ENCODE results near the gene GUCY2C.

DNA sequence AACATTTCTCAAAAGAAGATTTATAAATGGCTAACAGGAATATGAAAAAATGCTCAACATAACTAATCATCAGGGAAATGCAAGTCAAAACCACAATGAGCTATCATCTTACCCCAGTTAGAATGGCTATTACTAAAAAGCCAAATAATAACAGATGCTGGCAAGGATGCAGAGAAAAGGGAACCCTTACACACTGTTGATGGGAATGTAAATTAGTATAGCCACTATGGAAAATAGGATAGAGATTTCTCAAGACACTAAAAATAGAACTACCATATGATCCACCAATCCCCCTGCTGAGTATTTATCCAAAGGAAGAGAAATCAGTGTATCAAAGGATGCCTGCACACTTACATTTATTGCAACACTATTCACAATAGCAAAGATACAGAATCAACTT lies 58.3 kb downstream of the GUCY2C start:
- TF ChIP-seq, protein P1, sequence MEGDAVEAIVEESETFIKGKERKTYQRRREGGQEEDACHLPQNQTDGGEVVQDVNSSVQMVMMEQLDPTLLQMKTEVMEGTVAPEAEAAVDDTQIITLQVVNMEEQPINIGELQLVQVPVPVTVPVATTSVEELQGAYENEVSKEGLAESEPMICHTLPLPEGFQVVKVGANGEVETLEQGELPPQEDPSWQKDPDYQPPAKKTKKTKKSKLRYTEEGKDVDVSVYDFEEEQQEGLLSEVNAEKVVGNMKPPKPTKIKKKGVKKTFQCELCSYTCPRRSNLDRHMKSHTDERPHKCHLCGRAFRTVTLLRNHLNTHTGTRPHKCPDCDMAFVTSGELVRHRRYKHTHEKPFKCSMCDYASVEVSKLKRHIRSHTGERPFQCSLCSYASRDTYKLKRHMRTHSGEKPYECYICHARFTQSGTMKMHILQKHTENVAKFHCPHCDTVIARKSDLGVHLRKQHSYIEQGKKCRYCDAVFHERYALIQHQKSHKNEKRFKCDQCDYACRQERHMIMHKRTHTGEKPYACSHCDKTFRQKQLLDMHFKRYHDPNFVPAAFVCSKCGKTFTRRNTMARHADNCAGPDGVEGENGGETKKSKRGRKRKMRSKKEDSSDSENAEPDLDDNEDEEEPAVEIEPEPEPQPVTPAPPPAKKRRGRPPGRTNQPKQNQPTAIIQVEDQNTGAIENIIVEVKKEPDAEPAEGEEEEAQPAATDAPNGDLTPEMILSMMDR (conservative IDR thresholded peaks at IDR 0.05 in 1 of 2, IDR thresholded peaks at IDR 0.05 in 1 of 2; ENCODE audit: extremely low read depth in 1 of 2, insufficient read depth in 1 of 2, low read depth in 1 of 2, low read length in 2 of 2): no peak
- TF ChIP-seq EZH2 (IDR thresholded peaks at IDR 0.05; ENCODE audit: borderline replicate concordance, low read length): no peak
